T-helper 2 cell treated with Interferon-gamma antibody and Interleukin-4, amounts not matched to agents 5 μg/mL and 100 μg/mL, for 36 hours (primary cell): ENCODE data around the gene SLC4A1.

ENCODE experiments used
- DNase-seq: peaks from one replicate; pipeline ENCODE4 v3.0.0; 2021; ENCODE audit warnings: low spot score
- H3K27ac Mint-ChIP-seq: one replicate; pipeline ENCODE4 v1.8.0; 2021; ENCODE audit warnings: mild to moderate bottlenecking, mixed read lengths
- H3K27me3 Mint-ChIP-seq: one replicate; pipeline ENCODE4 v1.8.0; 2021; ENCODE audit warnings: low read depth, mixed read lengths
- H3K36me3 Mint-ChIP-seq: one replicate; pipeline ENCODE4 v1.8.0; 2021; ENCODE audit warnings: low read depth, mixed read lengths
- H3K4me1 Mint-ChIP-seq: one replicate; pipeline ENCODE4 v1.8.0; 2021; ENCODE audit warnings: low read depth, mixed read lengths
- H3K4me3 Mint-ChIP-seq: one replicate; pipeline ENCODE4 v1.8.0; 2022; ENCODE audit warnings: mild to moderate bottlenecking, moderate library complexity, mixed read lengths
- H3K9me3 Mint-ChIP-seq: one replicate; pipeline ENCODE4 v1.8.0; 2021; ENCODE audit warnings: mixed read lengths

The SLC4A1 gene

DNA sequence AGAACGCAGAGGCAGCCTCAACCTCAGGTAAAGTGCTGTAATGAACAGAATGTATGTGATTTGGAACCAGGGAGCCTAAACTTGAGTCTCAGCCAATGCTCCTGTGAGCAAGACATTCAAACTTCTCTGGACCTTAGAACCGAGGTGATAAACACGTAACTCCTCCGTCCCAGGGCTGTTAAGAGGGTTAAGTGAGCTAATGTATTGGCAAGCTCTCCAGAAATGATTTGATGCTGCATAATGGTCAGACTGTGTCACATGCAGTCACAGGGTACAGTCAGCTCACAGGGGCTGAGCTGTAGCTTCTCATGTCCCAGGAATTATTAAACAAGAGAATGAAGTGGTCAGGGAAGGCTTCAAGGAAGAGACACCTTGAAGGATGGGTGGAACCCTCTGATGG, 10.0 kb upstream of the SLC4A1 start:
- no peaks in the 10 kb centered on the region for H3K9me3 Mint-ChIP-seq
- no peak overlapping the region for H3K4me3 Mint-ChIP-seq
- no peak overlapping the region for H3K27ac Mint-ChIP-seq
- H3K27me3 Mint-ChIP-seq, result no peaks in the 10 kb centered on the region
- no peak for DNase-seq
- H3K36me3 Mint-ChIP-seq, result no peaks in the 10 kb centered on the region
- peaks cover 7% of the 10 kb centered on the region for H3K4me1 Mint-ChIP-seq

- no peak overlapping the region for H3K4me3 Mint-ChIP-seq
- no peak overlapping the region for H3K27ac Mint-ChIP-seq
- no peaks in the 10 kb centered on the region for H3K4me1 Mint-ChIP-seq
These were observed 5.7 kb upstream of the SLC4A1 start for GRCh38 chr17:44273607-44274006.

DNA sequence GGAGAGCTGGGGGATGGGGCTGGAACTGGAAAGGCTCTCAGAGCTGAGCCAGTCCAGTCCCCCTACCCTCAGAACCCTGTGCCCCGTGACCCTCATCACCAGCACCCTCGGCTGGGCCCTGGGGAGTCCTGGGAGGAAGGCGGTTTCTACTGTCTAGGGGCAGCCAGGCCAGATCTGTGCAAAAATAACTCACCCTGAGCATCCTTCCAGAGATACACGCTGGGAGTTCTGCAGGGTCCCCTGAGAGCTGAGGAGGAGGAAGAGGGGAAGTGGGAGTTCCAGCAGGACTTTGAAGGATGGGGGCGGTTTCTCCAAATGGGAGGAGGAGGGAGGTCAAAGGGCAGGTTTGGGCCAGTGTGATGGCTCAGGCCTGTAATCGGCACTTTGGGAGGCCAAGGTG, 5.0 kb upstream of the SLC4A1 start:
- Mint-ChIP-seq H3K27ac (no peak overlapping the region), H3K4me1 (no peaks in the 10 kb centered on the region), H3K27me3 (no peaks in the 10 kb centered on the region), H3K9me3 (no peaks in the 10 kb centered on the region), H3K4me3 (no peak overlapping the region), H3K36me3 (no peaks in the 10 kb centered on the region)
- no peak for DNase-seq

More at GRCh38 chr17:44273607-44274006, 5.7 kb upstream of the SLC4A1 start:
- no peak for DNase-seq
- Mint-ChIP-seq H3K9me3 (no peaks in the 10 kb centered on the region), H3K27me3 (no peaks in the 10 kb centered on the region), H3K36me3 (no peaks in the 10 kb centered on the region)

DNA sequence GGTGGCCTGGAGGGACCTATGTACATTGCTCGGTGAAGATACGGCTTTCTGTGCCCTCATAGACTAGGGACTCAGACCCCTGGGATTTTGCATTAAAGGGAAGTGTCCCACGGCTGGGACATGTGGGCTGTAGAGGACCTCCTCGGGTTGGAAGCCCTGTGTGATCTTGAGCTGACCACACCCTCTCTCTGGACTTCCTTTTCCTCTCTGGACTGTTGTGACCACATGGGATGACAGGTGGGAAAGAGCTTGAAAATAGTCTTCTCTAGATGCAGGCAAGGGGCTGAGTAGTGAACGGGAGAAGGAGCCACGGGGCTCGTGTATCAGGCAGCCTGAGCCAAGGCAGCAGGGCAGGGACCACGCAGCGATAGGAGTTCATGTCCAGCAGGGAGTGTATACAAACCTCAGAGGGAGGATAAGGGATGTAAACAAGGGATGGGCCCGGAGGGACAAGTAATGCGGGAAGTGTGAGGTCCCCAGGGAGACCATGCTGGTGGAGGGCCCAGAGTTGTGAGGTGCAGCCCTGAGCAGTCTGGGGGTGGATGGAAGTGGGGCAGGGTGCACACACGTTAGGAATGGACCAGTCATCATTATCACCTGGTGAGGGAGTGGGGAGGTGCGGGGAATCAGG, 4.5 kb upstream of the SLC4A1 start:
- H3K27me3 Mint-ChIP-seq, result no peaks in the 10 kb centered on the region
- DNase-seq, result no peak
- no peak overlapping the region for H3K4me3 Mint-ChIP-seq

GRCh38 chr17:44269535-44270240, 1.8 kb upstream of the SLC4A1 start:
- DNase-seq, result no peak
- Mint-ChIP-seq H3K4me1 (no peaks in the 10 kb centered on the region), H3K4me3 (no peak overlapping the region), H3K27ac (no peak overlapping the region), H3K36me3 (no peaks in the 10 kb centered on the region), H3K27me3 (no peaks in the 10 kb centered on the region), H3K9me3 (no peaks in the 10 kb centered on the region)

More for the DNA sequence above, 4.5 kb upstream of the SLC4A1 start:
- no peaks in the 10 kb centered on the region for H3K4me1 Mint-ChIP-seq
- no peaks in the 10 kb centered on the region for H3K36me3 Mint-ChIP-seq
- no peak overlapping the region for H3K27ac Mint-ChIP-seq
- no peaks in the 10 kb centered on the region for H3K9me3 Mint-ChIP-seq

DNA sequence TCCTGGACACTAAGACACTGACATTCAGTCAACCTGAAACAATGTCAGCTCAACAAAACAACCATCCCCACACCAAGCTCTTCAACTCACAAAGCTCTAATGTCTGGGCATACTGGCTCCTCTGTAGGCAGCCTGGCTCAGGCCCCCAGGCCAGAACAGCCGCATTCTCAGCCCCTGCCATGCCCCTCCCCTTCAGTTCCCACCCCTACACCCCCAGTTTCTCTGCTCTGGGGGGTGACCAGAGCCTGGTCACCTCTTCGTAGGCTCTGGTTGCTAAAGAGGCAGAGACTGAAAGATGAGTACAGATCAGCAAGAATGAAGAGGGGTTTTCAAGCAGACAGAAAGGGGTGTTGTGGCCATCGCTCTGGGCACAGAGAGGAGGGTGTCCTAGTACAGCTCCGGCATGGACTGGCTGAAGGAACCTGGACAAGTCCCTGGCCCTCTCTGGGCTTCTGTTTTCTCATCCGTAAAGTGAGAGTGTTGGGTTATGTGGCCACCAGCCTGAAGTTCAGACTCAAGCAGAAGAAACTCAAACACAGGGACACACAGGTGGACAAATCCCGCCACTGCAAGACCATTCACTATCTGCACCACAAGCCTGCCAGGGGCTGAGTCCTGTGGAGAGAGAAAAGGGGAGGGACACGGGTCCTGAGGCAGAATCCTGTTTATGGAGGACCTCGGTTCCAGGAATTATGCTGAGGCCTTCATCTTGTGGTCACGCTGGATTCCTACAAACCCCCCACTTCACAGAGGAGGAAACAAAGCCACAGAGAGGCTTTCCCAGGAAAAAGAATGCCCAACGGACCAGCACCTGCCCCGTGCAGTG, 987 bp upstream of the SLC4A1 start:
- H3K36me3 Mint-ChIP-seq, result no peaks in the 10 kb centered on the region
- no peak for DNase-seq
- H3K27me3 Mint-ChIP-seq, result no peaks in the 10 kb centered on the region
- H3K4me3 Mint-ChIP-seq, result no peak overlapping the region
- H3K9me3 Mint-ChIP-seq, result no peaks in the 10 kb centered on the region
- H3K27ac Mint-ChIP-seq, result no peak overlapping the region
- H3K4me1 Mint-ChIP-seq, result no peaks in the 10 kb centered on the region

GRCh38 chr17:44267165-44267455, 825 bp downstream of the SLC4A1 start:
- Mint-ChIP-seq H3K4me1 (no peaks in the 10 kb centered on the region), H3K27ac (no peak overlapping the region), H3K36me3 (no peaks in the 10 kb centered on the region), H3K4me3 (no peak overlapping the region), H3K9me3 (no peaks in the 10 kb centered on the region), H3K27me3 (no peaks in the 10 kb centered on the region)
- DNase-seq, result no peak

- H3K9me3 Mint-ChIP-seq, result no peaks in the 10 kb centered on the region
- no peak for DNase-seq
- H3K4me3 Mint-ChIP-seq, result no peak overlapping the region
- H3K27ac Mint-ChIP-seq, result no peak overlapping the region
- H3K4me1 Mint-ChIP-seq, result no peaks in the 10 kb centered on the region
- no peaks in the 10 kb centered on the region for H3K27me3 Mint-ChIP-seq
- no peaks in the 10 kb centered on the region for H3K36me3 Mint-ChIP-seq
These were observed 1.4 kb downstream of the SLC4A1 start for GRCh38 chr17:44266402-44267164.

DNA sequence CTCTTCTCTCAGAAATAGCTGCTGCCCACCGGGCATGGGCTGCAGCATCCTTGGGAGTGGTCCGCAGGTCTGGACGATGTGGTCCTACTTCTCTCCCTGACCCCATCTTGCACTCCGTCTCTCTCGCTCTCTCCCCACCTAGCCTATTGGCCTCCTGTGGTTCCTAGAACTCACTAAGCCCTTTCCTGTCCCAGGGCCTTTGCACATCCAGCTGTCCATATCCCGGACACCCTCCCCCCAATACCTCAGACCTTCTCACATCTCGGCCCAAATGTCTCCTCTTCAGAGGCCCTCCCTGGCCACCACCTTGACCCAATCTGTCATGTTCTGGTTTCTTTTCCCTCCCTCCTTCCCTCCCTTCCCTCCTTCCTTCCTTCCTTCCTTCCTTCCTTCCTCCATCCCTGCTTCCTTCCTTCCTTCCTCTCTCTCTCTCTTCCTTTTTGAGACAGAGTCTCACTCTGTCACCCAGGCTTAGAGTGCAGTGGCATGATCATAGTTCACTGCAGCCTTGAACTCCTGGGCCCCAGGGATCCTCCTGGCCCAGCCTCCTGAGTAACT, 4.5 kb downstream of the SLC4A1 start:
- Mint-ChIP-seq H3K36me3 (no peaks in the 10 kb centered on the region), H3K27ac (no peak overlapping the region), H3K9me3 (no peaks in the 10 kb centered on the region), H3K4me1 (no peaks in the 10 kb centered on the region), H3K4me3 (no peak overlapping the region), H3K27me3 (no peaks in the 10 kb centered on the region)
- DNase-seq, result no peak

- Mint-ChIP-seq H3K4me3 (no peak overlapping the region), H3K27me3 (no peaks in the 10 kb centered on the region), H3K27ac (no peak overlapping the region), H3K9me3 (no peaks in the 10 kb centered on the region), H3K4me1 (no peaks in the 10 kb centered on the region), H3K36me3 (no peaks in the 10 kb centered on the region)
- DNase-seq, result no peak
These were observed 5.2 kb downstream of the SLC4A1 start for GRCh38 chr17:44262654-44263225.

GRCh38 chr17:44260296-44260695, 7.6 kb downstream of the SLC4A1 start:
- Mint-ChIP-seq H3K4me1 (no peaks in the 10 kb centered on the region), H3K27me3 (no peaks in the 10 kb centered on the region), H3K9me3 (no peaks in the 10 kb centered on the region), H3K4me3 (no peak overlapping the region), H3K36me3 (no peaks in the 10 kb centered on the region), H3K27ac (no peak overlapping the region)
- DNase-seq, result no peak

GRCh38 chr17:44258811-44259351, 9.1 kb downstream of the SLC4A1 start:
- H3K36me3 Mint-ChIP-seq, result no peaks in the 10 kb centered on the region
- no peak overlapping the region for H3K27ac Mint-ChIP-seq
- H3K27me3 Mint-ChIP-seq, result no peaks in the 10 kb centered on the region
- no peak for DNase-seq
- H3K4me3 Mint-ChIP-seq, result no peak overlapping the region
- H3K4me1 Mint-ChIP-seq, result no peaks in the 10 kb centered on the region
- H3K9me3 Mint-ChIP-seq, result no peaks in the 10 kb centered on the region
